Spinal cord (tissue), 10 donors: ENCODE results near the gene SLC25A21. TPM values are rescaled to one million over a fixed set of nuclear protein-coding genes. Genes with fewer than 3 reads are reported as not detected.
"Not testable (repeated sequence)": the region's sequence is repeated elsewhere in the genome, so short reads cannot be mapped to it uniquely, and the experiment has no call there.

ENCODE experiments used
- DNase-seq, 6 donors: peaks; one replicate each; pipeline versions ENCODE4 v3.0.0 to v3.0.0-alpha.2; 2013 to 2015; ENCODE audit warnings: low spot score in 6 of 6, low read depth in 4 of 6
- H3K27ac ChIP-seq: one replicate; pipeline ENCODE4 v1.5.1; 2013; ENCODE audit warnings: low read depth, low read length, control low read depth
- H3K27me3 ChIP-seq: one replicate; pipeline ENCODE4 v1.6.1; 2013; ENCODE audit warnings: low read length; ENCODE audit not compliant: control insufficient read depth, insufficient read depth
- H3K36me3 ChIP-seq: one replicate; pipeline ENCODE4 v1.6.1; 2013; ENCODE audit warnings: low read length; ENCODE audit not compliant: control insufficient read depth, insufficient read depth
- H3K4me1 ChIP-seq: one replicate; pipeline ENCODE4 v1.6.1; 2013; ENCODE audit warnings: low read length; ENCODE audit not compliant: control insufficient read depth, insufficient read depth
- H3K4me3 ChIP-seq: one replicate; pipeline ENCODE4 v1.5.1; 2013; ENCODE audit warnings: low read depth, low read length, control low read depth
- H3K9me3 ChIP-seq: one replicate; pipeline ENCODE4 v1.6.1; 2013; ENCODE audit warnings: low read length; ENCODE audit not compliant: control insufficient read depth, insufficient read depth
- WGBS: methylation state at CpG from one replicate; pipeline ENCODE4 v1.1.5; 2013; ENCODE audit warnings: missing lambda C conversion rate; ENCODE audit not compliant: insufficient coverage; 5-methylcytosine and 5-hydroxymethylcytosine counted together
- polyA plus RNA-seq, 2 donors: library from polyadenylated mRNA; unstranded; fragments of 120-200 nt; gene quantifications; one replicate each; pipeline ENCODE4 v1.2.1, GENCODE V29; 2013; ENCODE audit not compliant: insufficient read length in 2 of 2
- total RNA-seq, 2 donors: library from RNA; depleted of rRNA in 1 of 2; stranded (reverse); fragments of 120-200 nt in 1 of 2; fragments of >200 nt in 1 of 2; gene quantifications; one replicate each; pipeline versions ENCODE4 v1.2.3 to v1.2.4, GENCODE V29; 2013 to 2014
- donor health status: healthy.

The SLC25A21 gene
- total and polyA plus RNA-seq, 4 donors: 0.99 to 4.5 (median 2.4) TPM

DNA sequence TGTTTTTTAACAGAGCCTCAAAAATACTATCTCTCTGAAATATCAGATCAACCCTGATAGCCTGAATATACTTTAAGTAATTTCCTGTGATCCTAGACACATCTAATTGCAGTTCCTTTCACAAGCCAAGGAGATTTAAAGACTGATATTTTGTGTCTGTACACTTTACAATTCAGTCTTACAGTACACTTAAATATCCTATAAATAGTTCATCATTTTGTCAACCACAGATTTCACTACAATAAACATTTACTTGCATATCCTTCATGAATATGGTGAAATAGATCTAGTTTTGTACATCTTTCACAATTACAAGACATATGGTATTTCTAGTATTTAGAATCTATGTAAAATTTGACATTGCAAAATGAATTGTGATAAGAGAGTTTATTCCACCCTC, 349.7 kb downstream of the SLC25A21 start:
- Histone ChIP-seq H3K9me3 (no peaks in the 10 kb centered on the region), H3K4me1 (no peaks in the 10 kb centered on the region), H3K27ac (no peak overlapping the region), H3K36me3 (no peaks in the 10 kb centered on the region), H3K4me3 (no peak overlapping the region), H3K27me3 (no peaks in the 10 kb centered on the region)
- no peak for DNase-seq

DNA sequence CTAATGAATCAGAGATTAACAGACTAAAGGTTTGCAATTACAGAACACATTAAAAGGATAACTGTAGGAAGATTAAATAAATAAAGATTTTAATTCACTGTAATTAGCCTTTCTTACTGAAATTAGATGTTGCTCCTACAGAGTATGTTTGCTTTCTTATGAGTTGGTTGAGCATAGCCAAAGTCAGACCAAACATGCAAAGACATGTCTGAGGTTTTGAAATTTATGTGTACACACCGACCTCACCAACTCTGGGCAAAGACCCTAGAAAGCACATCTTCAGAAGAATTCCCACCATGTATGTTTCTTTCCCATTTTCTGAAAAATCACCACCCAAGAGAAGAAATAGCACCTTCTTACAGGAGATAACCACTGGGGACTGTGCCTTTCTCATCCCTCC, 351.5 kb downstream of the SLC25A21 start:
- Histone ChIP-seq H3K36me3 (no peaks in the 10 kb centered on the region), H3K4me1 (no peaks in the 10 kb centered on the region), H3K27ac (no peak overlapping the region), H3K4me3 (no peak overlapping the region), H3K9me3 (no peaks in the 10 kb centered on the region), H3K27me3 (no peaks in the 10 kb centered on the region)
- WGBS: no CpG with 5 or more reads among the region's 1 CpG
- no peak for DNase-seq

GRCh38 chr14:36820111-36820709, 352.2 kb downstream of the SLC25A21 start:
- H3K36me3 ChIP-seq: no peaks in the 10 kb centered on the region
- DNase-seq: peak in 1 of 6 donors; percentile 6
- WGBS: no CpG with 5 or more reads among the region's 2 CpGs
- H3K4me1 ChIP-seq: no peaks in the 10 kb centered on the region
- H3K4me3 ChIP-seq: no peak overlapping the region
- H3K27me3 ChIP-seq: no peaks in the 10 kb centered on the region
- no peaks in the 10 kb centered on the region for H3K9me3 ChIP-seq
- no peak overlapping the region for H3K27ac ChIP-seq

DNA sequence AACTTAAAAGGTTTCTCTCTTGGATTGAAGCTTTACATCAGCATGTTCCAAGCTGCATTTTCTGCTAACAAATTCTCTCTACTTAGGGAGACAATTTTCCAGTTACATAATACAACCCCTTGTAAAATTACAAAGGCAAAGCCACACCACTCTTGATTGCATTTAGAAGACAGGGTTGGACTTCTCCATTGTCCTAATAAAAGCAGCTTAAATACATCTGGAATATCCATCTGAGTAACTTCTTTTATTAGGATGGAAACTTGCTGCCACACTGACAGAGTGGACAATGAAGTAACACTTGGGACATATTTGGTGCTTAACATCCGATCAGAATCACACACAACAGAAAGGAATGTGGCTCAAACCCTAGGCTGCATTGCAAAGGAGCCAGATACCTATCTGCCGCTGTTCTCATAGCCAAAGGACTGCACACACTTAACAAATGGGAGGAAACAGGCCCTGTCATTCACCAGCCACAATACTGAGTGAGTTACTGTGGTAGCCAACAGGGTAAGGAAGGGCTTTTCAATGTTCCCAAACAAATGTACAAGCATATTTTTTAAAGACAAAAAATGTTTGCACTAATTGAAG, 353.5 kb downstream of the SLC25A21 start:
- DNase-seq: no peak
- H3K4me3 ChIP-seq: no peak overlapping the region
- H3K4me1 ChIP-seq: no peaks in the 10 kb centered on the region
- H3K27ac ChIP-seq: no peak overlapping the region
- H3K27me3 ChIP-seq: no peaks in the 10 kb centered on the region
- 10% methylated on average over 2 of the region's 2 CpGs for WGBS
- no peaks in the 10 kb centered on the region for H3K9me3 ChIP-seq
- no peaks in the 10 kb centered on the region for H3K36me3 ChIP-seq

DNA sequence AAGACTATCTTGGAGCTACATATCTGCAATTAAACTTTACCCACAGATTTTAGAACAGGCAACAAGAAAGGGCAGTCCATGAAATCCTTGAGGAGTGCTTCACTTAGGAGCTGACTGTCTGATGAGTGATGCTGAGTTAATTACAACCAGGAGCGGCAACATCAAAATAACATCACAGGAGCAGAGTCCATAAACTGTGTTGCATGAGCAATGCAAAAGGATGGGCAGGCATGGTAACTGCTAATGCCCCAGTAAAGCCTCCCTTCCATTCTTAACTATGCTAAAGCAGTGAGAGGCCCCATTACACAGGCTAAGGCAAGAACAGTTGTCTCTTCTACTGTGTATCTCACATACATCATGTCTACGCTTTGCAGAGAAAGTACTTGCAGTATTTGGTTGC, 354.2 kb downstream of the SLC25A21 start:
- Histone ChIP-seq H3K27ac (no peak overlapping the region), H3K9me3 (no peaks in the 10 kb centered on the region), H3K27me3 (no peaks in the 10 kb centered on the region), H3K4me1 (no peaks in the 10 kb centered on the region), H3K36me3 (no peaks in the 10 kb centered on the region), H3K4me3 (no peak overlapping the region)
- DNase-seq: no peak
- WGBS: no CpG with 5 or more reads among the region's 2 CpGs

DNA sequence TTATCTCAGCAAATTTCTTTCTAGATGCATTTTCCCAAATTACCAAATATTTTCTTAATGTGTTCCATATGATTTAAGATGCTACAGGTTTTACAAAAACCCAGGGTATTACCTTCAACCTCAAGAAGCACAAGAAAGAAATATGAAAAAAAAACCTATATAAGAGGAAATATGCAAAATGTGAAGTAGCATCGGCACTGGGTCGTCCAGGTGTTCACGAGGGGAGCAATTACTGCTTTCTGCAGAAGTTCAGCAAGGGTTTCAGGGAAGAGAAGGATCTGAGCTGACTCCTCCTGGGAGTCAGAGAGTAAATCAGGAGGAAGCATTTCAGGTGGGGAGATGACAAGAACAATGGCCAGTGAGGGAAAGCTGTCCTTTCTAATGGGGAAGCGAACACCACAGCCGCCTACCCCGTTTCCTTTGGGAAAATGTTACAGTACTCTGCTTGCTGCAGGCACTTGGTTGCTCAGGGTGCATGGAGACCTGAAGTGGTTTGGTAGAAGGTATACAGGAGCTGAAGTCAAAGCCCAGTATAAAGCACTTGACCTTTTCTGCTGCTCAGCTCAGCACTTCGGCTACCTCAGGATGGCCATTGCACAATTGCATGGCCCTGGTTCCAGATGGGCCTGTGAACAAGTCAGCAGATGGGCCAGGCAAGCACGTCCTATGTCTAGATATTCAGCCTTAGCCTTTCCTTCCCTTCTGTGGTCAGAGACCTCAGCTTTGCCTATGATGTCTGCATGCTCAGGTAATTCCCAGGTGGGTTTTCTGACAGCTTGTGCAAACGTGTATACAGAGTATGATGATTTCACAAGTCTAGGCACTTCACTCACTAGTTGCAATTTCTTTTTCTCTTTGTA, 355.1 kb downstream of the SLC25A21 start:
- no peaks in the 10 kb centered on the region for H3K9me3 ChIP-seq
- WGBS: 91% methylated on average over 5 of the region's 9 CpGs
- H3K36me3 ChIP-seq: no peaks in the 10 kb centered on the region
- H3K27ac ChIP-seq: no peak overlapping the region
- no peaks in the 10 kb centered on the region for H3K4me1 ChIP-seq
- no peak for DNase-seq
- H3K4me3 ChIP-seq: no peak overlapping the region
- no peaks in the 10 kb centered on the region for H3K27me3 ChIP-seq

DNA sequence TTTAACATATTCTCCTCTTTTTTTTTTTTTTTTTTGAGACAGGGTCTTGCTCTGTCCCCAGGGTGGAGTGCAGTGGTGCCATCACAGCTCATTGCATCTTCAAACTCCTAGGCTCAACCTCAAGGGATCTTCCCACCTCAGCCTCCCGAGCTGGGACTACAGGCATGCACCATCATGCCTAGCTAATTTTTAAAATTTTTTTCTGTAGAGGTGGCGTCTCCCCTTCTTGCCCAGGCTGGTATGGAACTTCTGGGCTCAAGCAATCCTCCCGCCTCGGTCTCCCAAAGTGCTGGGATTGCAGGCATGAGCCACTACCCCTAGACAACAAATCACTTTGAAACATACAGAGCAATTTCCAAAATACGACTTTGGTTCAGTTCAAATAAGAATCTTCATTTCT, 355.9 kb downstream of the SLC25A21 start:
- Histone ChIP-seq H3K27me3 (no peaks in the 10 kb centered on the region), H3K27ac (no peak overlapping the region), H3K9me3 (no peaks in the 10 kb centered on the region), H3K4me3 (no peak overlapping the region), H3K36me3 (no peaks in the 10 kb centered on the region), H3K4me1 (no peaks in the 10 kb centered on the region)
- WGBS: 80% methylated on average over 1 of the region's 5 CpGs
- no peak for DNase-seq

DNA sequence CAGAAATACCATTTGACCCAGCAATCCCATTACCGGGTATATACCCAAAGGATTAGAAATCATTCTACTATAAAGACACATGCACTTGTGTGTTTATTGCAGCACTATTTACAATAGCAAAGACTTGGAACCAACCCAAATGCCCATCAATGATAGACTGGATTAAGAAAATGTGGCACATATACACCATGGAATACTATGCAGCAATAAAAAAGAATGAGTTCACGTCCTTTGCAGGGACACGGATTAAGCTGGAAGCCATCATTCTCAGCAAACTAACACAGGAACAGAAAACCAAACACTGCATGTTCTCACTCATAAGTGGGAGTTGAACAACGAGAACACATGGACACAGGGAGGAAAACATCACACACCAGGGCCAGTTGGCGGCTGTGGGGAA, 357.6 kb downstream of the SLC25A21 start:
- H3K4me1 ChIP-seq, H3K4me3 ChIP-seq, H3K36me3 ChIP-seq, H3K27ac ChIP-seq, H3K27me3 ChIP-seq, DNase-seq, H3K9me3 ChIP-seq: not testable (repeated sequence)
- 100% methylated on average over 3 of the region's 5 CpGs for WGBS

- WGBS: no CpG with 5 or more reads among the region's 2 CpGs
Observed at GRCh38 chr14:36810209-36810608, 362.2 kb downstream of the SLC25A21 start.

DNA sequence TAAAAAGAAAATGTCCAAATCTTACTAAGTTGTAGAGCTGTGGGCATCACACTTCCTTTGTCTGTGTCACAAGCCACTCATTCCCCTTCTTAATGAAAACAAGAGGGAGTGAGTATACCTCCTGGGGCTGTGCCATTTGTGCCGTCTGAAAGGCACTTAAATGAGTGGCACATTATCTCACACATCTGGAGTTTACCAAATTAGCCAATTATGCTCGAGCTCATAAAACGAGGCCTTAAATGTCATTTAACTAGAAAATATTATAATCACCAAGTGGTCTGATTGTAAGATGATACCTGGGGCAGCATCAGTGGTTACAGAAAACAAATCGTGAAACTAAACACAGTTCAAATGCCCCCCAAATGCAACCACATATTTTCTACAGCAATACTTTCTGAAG, 364.7 kb downstream of the SLC25A21 start:
- Histone ChIP-seq H3K4me3 (no peak overlapping the region), H3K27ac (no peak overlapping the region), H3K9me3 (no peaks in the 10 kb centered on the region), H3K36me3 (no peaks in the 10 kb centered on the region), H3K4me1 (no peaks in the 10 kb centered on the region), H3K27me3 (no peaks in the 10 kb centered on the region)
- DNase-seq: no peak
- 88% methylated on average over 1 of the region's 4 CpGs for WGBS

More at GRCh38 chr14:36810209-36810608, 362.2 kb downstream of the SLC25A21 start:
- Histone ChIP-seq H3K4me3 (no peak overlapping the region), H3K36me3 (no peaks in the 10 kb centered on the region), H3K9me3 (no peaks in the 10 kb centered on the region), H3K27ac (no peak overlapping the region), H3K4me1 (no peaks in the 10 kb centered on the region), H3K27me3 (no peaks in the 10 kb centered on the region)
- no peak for DNase-seq
